HG02938 (cell line): ENCODE data around the gene ACSL1.

Experiments used
- ATAC-seq: cut with Tn5 transposase; IDR thresholded peaks from one replicate; pipeline ENCODE4 v1.9.1; 2021; ENCODE audit warnings: mild to moderate bottlenecking, moderate library complexity; ENCODE audit not compliant: unreplicated experiment

Gene ACSL1

GRCh38 chr4:184729946-184730345 is 95.8 kb downstream of the ACSL1 start:
- ATAC-seq = no peak

- no peak for ATAC-seq
Measured at GRCh38 chr4:184728858-184729257, 96.9 kb downstream of the ACSL1 start.

GRCh38 chr4:184727430-184727829 is 98.3 kb downstream of the ACSL1 start:
- no peak for ATAC-seq

GRCh38 chr4:184722798-184723197 is 103.0 kb downstream of the ACSL1 start:
- no peak for ATAC-seq

- ATAC-seq = no peak
Measured at GRCh38 chr4:184721254-184721653, 104.5 kb downstream of the ACSL1 start.

- no peak for ATAC-seq
Measured at GRCh38 chr4:184719407-184719806, 106.4 kb downstream of the ACSL1 start.

- ATAC-seq = no peak
Measured at GRCh38 chr4:184715526-184715925, 110.2 kb downstream of the ACSL1 start.

- ATAC-seq = no peak
Measured at GRCh38 chr4:184713887-184714286, 111.9 kb downstream of the ACSL1 start.

- ATAC-seq = no peak
Measured at GRCh38 chr4:184712322-184712721, 113.4 kb downstream of the ACSL1 start.

GRCh38 chr4:184706453-184706852 is 119.3 kb downstream of the ACSL1 start:
- ATAC-seq = no peak

GRCh38 chr4:184705692-184706091 is 120.1 kb downstream of the ACSL1 start:
- ATAC-seq = no peak
